Superior temporal gyrus (tissue), 1 donor: ENCODE data around the gene CETN2.
"Not testable (repeated sequence)": the region's sequence is repeated elsewhere in the genome, so short reads cannot be mapped to it uniquely, and the experiment has no call there.

ENCODE experiments used
- DNase-seq: peaks from one replicate; pipeline ENCODE4 v3.0.0-alpha.2; 2016; ENCODE audit errors: extremely low spot score

CETN2 gene

GRCh38 chrX:152830312-152831305 lies at the start of gene CETN2, which contains the start of gene NSDHL:
Gene CETN2, minus strand, starts transcription at chrX:152830757. Its CDS starts 47 bp downstream, at chrX:152830710.
Gene NSDHL, plus strand, starts transcription at chrX:152831063. Its CDS starts 15,262 bp downstream, at chrX:152846325.
- DNase-seq, result peak; percentile 92

GRCh38 chrX:152878976-152879755 lies 48.6 kb upstream of the CETN2 start:
- DNase-seq, result peak; percentile 8

- no peak for DNase-seq
These were observed 46.6 kb upstream of the CETN2 start for GRCh38 chrX:152876931-152877840.

GRCh38 chrX:152873361-152873760 lies 42.8 kb upstream of the CETN2 start:
- no peak for DNase-seq

- no peak for DNase-seq
These were observed 42.0 kb upstream of the CETN2 start for GRCh38 chrX:152872522-152872921.

DNA sequence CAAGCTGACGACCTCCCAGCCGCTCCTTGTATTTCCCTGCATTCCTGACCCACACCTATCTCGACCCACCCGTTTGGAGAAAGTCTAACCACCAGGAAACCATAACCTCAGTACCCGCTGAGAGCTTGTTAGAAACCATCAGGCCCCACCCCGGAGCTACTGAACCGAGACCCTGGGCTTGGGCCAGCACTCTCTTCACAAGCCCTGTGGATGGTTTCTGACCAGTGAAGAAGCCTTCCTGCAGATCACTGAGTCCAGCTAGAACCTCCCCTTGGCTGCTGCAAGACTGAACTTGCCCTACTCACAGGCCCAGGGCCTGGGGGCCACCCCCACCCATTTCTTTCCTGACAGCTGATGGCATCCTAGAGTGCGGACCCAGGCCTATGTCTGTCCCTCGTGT lies 40.7 kb upstream of the CETN2 start:
- DNase-seq, result no peak

DNA sequence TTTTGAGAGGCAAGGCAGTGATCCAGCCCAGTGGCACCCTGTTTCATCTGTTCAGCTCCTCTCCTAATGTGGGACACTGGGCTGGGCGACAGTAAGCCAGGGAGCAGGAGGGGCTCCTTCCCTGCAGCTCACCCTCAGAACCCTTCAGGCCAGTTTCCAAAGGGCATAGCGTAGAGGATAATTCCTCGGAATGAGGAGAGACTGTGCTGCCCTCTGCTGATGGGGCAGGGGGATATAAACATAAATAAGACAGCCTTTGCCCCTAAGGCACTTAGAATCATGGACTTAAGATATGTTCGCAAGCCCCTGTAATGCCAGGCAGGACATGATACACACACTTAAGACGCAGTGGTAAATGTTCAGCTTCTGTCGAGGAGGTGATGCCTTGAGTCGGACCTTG lies 39.4 kb upstream of the CETN2 start:
- no peak for DNase-seq

GRCh38 chrX:152866386-152866785 lies 35.8 kb upstream of the CETN2 start:
- no peak for DNase-seq

GRCh38 chrX:152865232-152865920 lies 34.8 kb upstream of the CETN2 start:
- DNase-seq, result no peak

- DNase-seq, result no peak
These were observed 31.3 kb upstream of the CETN2 start for GRCh38 chrX:152861826-152862225.

GRCh38 chrX:152861116-152861515 lies 30.6 kb upstream of the CETN2 start:
- DNase-seq, result no peak

- no peak for DNase-seq
These were observed 23.4 kb upstream of the CETN2 start for GRCh38 chrX:152853986-152854385.

DNA sequence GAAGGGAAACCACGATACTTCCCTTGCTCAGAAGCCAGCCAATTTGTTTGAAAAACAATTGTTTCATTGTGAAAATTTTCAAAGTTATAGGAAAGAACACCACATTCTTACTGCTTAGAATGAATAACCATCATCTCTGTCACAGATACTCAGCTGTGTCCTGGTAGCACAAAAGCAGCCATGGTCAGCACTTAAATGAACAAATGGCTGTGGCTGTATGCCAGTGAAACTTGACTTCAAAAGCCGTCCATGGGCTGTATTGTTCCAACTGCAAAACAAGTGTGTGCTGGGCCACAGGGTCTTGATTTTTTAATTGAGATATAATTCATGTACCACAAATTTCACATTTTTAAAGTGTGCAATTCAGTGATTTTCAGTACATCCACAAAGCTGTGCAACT lies 19.9 kb upstream of the CETN2 start:
- DNase-seq, result peak; percentile 63

- no peak for DNase-seq
These were observed 16.7 kb upstream of the CETN2 start for GRCh38 chrX:152847281-152847680.

- no peak for DNase-seq
These were observed 15.2 kb upstream of the CETN2 start for GRCh38 chrX:152845618-152846240.

DNA sequence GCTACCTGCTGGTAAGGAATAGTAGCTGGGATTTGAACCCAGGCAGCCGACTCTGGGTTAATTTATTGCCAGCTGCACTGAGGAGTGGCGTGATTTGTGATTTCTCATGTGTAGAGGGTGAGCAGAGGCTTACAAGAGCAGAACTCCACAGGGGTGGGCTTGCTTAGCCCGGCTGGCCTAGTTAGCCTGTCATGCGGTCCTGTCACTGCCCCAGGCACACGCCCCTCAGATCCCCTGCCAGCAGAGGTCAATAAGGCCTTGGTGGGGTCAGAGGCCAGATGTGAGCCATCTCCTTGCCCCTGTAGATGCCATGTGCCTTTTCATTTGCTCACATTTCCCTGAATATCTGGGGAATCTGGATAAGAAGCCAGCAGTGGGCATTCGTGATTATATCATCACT lies 13.7 kb upstream of the CETN2 start:
- no peak for DNase-seq

DNA sequence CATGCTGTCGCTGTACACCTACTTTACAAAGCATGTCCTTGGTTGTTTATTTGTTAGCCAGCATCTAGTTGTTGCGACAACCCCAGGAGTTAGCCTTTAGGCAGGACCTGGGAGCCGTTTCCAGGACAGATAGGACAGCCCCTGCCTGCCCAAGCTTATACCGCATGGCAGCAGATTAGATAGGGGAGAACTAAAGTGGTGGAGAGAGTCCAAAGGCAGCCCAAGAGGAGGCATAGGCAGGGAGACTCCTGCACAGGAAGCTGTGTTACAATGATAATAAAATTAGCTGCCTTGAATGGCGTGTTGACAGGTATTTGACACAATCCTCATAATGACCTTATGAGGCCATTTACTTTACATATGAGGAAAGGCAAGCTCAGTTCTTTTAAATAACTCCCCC lies 13.3 kb upstream of the CETN2 start:
- no peak for DNase-seq

DNA sequence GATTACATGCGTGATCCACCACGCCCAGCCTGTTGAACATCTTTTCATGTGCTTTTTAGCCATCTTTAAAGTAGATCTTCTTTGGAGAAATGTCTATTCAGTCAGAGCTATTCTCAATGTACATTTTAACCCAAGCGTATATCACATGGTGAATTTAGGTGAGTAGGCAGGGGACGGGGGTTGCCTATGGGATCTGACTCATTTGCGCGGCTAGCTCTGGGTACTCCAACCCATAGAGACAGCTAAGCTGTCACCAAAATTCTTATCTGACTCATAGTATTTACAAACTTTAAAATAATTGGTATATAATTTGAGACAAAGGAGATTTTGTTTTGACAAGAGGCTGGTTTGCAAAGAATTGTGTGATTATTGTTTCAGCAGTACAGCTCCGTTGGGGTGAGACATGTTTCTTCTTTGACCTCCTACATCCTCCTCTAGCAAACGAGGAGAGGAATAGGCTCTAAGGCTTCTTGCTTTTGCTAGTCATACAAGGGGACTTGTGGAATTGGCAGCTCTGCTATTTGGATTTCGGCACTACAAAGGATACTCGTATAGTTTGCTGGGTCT lies 12.3 kb upstream of the CETN2 start:
- DNase-seq, result no peak

GRCh38 chrX:152835470-152835869 lies 4.9 kb upstream of the CETN2 start:
- not testable (repeated sequence) for DNase-seq

- no peak for DNase-seq
These were observed 2.8 kb upstream of the CETN2 start for GRCh38 chrX:152833378-152833777.
